Colonic mucosa (tissue), 4 donors: ENCODE measurements around the gene ZSCAN10. TPM values are rescaled to one million over a fixed set of nuclear protein-coding genes. Genes with fewer than 3 reads are reported as not detected.

Source experiments
- DNase-seq: peaks from one replicate; pipeline ENCODE4 v3.0.0-alpha.2; 2020
- H3K27ac ChIP-seq: fragments of 200-600 bp; one replicate; pipeline ENCODE4 v1.8.0; 2021
- H3K27me3 ChIP-seq: fragments of 200-600 bp; one replicate; pipeline ENCODE4 v1.8.0; 2021
- H3K36me3 ChIP-seq: fragments of 200-600 bp; one replicate; pipeline ENCODE4 v1.8.0; 2021
- H3K4me1 ChIP-seq: fragments of 200-600 bp; one replicate; pipeline ENCODE4 v1.8.0; 2021; ENCODE audit warnings: mild to moderate bottlenecking
- H3K4me3 ChIP-seq: fragments of 200-600 bp; one replicate; pipeline ENCODE4 v1.8.0; 2021
- H3K9ac ChIP-seq, 2 donors: one replicate each; pipeline ENCODE4 v1.7.0; 2013; ENCODE audit warnings: control low read depth in 2 of 2, low read depth in 2 of 2, low read length in 2 of 2
- H3K9me3 ChIP-seq: fragments of 200-600 bp; one replicate; pipeline ENCODE4 v1.8.0; 2021
- intact Hi-C: fragments of 100-400 bp; cut with DNase I; formaldehyde crosslinking; loops from one replicate; pipeline ENCODE4 v1.14.1; 2022
- total RNA-seq, 2 donors: library from RNA; stranded (reverse); fragmentation: NEBNext Ultra II Directional in 1 of 2; extraction: Animal tissue kit (Norgen Biotek cat#: 25700) in 1 of 2; gene quantifications; one replicate each; pipeline ENCODE4 v1.2.1, GENCODE V29; 2021
- TF ChIP-seq, protein P1 (sequence below): fragments of 200-600 bp; IDR thresholded peaks from one replicate; pipeline ENCODE4 v1.8.0; 2022; ENCODE audit warnings: antibody characterized with exemption, mild to moderate bottlenecking
- donor health status: healthy.
- donor health status: DM: no; HTN: no; CAD: no.
- donor health status: DM: no; HTN: no; CAD: no.

ZSCAN10 gene
- total RNA-seq, 2 donors from 2014 or later, result 0.86 TPM; not detected in 1

GRCh38 chr16:3101018-3101840 is 2.1 kb upstream of the ZSCAN10 start:
- peak; percentile 62 for DNase-seq
- Histone ChIP-seq H3K9ac (no peak overlapping the region), H3K27me3 (no peaks in the 10 kb centered on the region), H3K9me3 (no peaks in the 10 kb centered on the region), H3K36me3 (no peaks in the 10 kb centered on the region), H3K4me3 (no peak overlapping the region), H3K27ac (no peak overlapping the region), H3K4me1 (no peaks in the 10 kb centered on the region)
- intact Hi-C loops, result no loop called here
- TF ChIP-seq, protein P1, sequence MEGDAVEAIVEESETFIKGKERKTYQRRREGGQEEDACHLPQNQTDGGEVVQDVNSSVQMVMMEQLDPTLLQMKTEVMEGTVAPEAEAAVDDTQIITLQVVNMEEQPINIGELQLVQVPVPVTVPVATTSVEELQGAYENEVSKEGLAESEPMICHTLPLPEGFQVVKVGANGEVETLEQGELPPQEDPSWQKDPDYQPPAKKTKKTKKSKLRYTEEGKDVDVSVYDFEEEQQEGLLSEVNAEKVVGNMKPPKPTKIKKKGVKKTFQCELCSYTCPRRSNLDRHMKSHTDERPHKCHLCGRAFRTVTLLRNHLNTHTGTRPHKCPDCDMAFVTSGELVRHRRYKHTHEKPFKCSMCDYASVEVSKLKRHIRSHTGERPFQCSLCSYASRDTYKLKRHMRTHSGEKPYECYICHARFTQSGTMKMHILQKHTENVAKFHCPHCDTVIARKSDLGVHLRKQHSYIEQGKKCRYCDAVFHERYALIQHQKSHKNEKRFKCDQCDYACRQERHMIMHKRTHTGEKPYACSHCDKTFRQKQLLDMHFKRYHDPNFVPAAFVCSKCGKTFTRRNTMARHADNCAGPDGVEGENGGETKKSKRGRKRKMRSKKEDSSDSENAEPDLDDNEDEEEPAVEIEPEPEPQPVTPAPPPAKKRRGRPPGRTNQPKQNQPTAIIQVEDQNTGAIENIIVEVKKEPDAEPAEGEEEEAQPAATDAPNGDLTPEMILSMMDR, result peak; percentile 49

- Histone ChIP-seq H3K4me3 (no peak overlapping the region), H3K27me3 (no peaks in the 10 kb centered on the region), H3K9me3 (no peaks in the 10 kb centered on the region), H3K27ac (no peak overlapping the region), H3K9ac (no peak overlapping the region), H3K36me3 (no peaks in the 10 kb centered on the region), H3K4me1 (no peaks in the 10 kb centered on the region)
- TF ChIP-seq, protein P1, result no peak
- intact Hi-C loops, result no loop called here
- peak; percentile 97 for DNase-seq
These were observed 822 bp upstream of the ZSCAN10 start for GRCh38 chr16:3099732-3100499.

- no peak overlapping the region for H3K4me3 ChIP-seq
- no peak overlapping the region for H3K27ac ChIP-seq
- no peak for DNase-seq
These were observed 269 bp upstream of the ZSCAN10 start for GRCh38 chr16:3099395-3099731.

DNA sequence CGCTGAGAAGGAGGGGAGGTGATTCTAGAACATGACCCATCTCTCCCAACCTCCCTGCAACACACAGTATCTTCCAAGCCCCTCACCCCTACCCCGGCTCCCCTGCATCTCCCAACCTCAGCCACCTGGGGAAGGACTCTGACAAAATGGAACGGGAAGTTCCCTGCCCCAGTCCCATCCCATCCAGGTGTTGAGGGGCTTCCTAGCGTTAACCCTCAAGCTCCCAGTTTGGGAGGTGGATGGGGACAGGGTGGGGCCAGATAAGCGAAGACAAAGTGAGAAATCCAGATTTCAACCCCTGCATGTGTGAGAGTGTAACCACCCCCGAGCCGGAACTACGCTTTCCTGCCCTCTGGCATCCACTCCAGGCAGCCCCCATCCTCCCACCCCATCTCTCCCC is 1.8 kb downstream of the ZSCAN10 start:
- H3K4me1 ChIP-seq, result no peaks in the 10 kb centered on the region
- no peak overlapping the region for H3K27ac ChIP-seq
- no peak overlapping the region for H3K4me3 ChIP-seq
- TF ChIP-seq, protein P1, result no peak
- DNase-seq, result no peak
- H3K9me3 ChIP-seq, result no peaks in the 10 kb centered on the region
- H3K36me3 ChIP-seq, result no peaks in the 10 kb centered on the region
- intact Hi-C loops, result no loop called here
- H3K9ac ChIP-seq, result no peak overlapping the region
- no peaks in the 10 kb centered on the region for H3K27me3 ChIP-seq

More at GRCh38 chr16:3099395-3099731, 269 bp upstream of the ZSCAN10 start:
- Histone ChIP-seq H3K27me3 (no peaks in the 10 kb centered on the region), H3K4me1 (no peaks in the 10 kb centered on the region), H3K36me3 (no peaks in the 10 kb centered on the region), H3K9ac (no peak overlapping the region), H3K9me3 (no peaks in the 10 kb centered on the region)
- TF ChIP-seq, protein P1, result no peak
- intact Hi-C loops, result no loop called here

DNA sequence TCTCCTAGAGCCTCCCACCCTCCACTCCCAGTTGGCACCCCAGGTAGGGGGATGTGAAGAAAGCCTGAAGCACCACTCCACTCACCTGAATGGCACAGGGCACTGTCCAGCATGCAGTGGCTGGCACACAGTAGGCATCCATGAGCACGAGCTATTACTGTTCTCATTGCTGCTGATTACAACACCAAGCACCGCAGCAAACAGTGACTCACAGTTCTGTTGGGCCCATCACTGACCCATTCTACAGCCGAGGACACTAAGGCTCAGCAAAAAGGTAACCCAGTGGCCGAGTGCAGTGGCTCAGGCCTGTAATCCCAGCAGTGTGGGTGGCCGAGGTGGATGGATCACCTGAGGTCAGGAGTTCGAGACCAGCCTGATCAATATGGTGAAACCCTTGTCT is 2.7 kb downstream of the ZSCAN10 start:
- intact Hi-C loops, result no loop called here
- Histone ChIP-seq H3K9ac (no peak overlapping the region), H3K4me3 (no peak overlapping the region), H3K27ac (no peak overlapping the region), H3K36me3 (no peaks in the 10 kb centered on the region), H3K27me3 (no peaks in the 10 kb centered on the region), H3K4me1 (no peaks in the 10 kb centered on the region), H3K9me3 (no peaks in the 10 kb centered on the region)
- TF ChIP-seq, protein P1, result no peak
- DNase-seq, result no peak
